Subcutaneous adipose tissue (tissue), 4 donors: ENCODE results near the gene AHDC1. TPM values are rescaled to one million over a fixed set of nuclear protein-coding genes. Genes with fewer than 3 reads are reported as not detected.

ENCODE experiments used
- total RNA-seq, 4 donors: library from RNA; depleted of rRNA; stranded (reverse); fragments of >200 nt; gene quantifications; one replicate each; pipeline ENCODE4 v1.1.0, GENCODE V29; 2016
- TF ChIP-seq, protein P1 (sequence below): fragments of 450-650 bp; IDR thresholded peaks from one replicate; pipeline ENCODE4 v1.5.1; 2016; ENCODE audit warnings: low read depth, mild to moderate bottlenecking, control low read depth, antibody characterized with exemption, moderate library complexity

AHDC1 gene
- total RNA-seq, 4 donors from 2014 or later = 2.9 to 13.6 (median 7.1) TPM

DNA sequence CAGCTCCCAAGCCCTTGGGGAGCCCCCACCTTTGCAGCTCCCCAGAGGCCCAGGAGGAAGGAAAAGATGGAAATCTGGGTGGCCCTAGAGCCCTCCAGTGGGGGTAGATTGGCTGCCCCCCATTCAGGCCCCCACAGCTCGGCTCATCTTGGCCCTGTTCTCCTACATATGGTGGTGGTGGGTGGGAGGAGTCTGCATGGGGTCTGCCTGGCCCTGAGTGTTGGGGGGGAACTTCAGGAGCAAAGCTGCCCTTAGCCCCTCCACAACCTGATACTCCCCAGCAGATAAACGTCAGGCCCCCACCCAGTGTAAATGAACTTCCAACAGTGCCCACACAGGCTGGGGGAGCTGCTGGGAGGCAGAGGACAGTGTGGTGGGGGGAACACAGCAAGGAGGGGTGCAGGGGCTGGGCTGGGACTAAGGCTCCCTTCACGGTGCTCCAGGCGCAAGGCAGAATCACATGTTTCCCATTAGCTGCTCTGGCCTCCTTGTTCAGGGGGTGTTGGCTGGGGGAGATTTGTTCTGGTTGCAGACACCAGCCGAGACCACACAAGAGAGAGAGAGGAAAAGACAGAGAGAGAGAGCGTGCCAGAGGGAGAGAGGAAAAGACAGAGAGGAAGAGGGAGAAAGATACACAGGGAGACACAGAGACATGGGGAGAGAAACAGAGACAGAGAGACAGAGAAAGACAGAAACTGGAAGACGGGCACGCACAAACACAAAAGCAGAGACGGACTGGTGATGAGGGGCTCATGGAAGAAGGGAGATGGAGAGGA is 42.6 kb downstream of the AHDC1 start:
- TF ChIP-seq, protein P1, sequence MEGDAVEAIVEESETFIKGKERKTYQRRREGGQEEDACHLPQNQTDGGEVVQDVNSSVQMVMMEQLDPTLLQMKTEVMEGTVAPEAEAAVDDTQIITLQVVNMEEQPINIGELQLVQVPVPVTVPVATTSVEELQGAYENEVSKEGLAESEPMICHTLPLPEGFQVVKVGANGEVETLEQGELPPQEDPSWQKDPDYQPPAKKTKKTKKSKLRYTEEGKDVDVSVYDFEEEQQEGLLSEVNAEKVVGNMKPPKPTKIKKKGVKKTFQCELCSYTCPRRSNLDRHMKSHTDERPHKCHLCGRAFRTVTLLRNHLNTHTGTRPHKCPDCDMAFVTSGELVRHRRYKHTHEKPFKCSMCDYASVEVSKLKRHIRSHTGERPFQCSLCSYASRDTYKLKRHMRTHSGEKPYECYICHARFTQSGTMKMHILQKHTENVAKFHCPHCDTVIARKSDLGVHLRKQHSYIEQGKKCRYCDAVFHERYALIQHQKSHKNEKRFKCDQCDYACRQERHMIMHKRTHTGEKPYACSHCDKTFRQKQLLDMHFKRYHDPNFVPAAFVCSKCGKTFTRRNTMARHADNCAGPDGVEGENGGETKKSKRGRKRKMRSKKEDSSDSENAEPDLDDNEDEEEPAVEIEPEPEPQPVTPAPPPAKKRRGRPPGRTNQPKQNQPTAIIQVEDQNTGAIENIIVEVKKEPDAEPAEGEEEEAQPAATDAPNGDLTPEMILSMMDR = no peak

DNA sequence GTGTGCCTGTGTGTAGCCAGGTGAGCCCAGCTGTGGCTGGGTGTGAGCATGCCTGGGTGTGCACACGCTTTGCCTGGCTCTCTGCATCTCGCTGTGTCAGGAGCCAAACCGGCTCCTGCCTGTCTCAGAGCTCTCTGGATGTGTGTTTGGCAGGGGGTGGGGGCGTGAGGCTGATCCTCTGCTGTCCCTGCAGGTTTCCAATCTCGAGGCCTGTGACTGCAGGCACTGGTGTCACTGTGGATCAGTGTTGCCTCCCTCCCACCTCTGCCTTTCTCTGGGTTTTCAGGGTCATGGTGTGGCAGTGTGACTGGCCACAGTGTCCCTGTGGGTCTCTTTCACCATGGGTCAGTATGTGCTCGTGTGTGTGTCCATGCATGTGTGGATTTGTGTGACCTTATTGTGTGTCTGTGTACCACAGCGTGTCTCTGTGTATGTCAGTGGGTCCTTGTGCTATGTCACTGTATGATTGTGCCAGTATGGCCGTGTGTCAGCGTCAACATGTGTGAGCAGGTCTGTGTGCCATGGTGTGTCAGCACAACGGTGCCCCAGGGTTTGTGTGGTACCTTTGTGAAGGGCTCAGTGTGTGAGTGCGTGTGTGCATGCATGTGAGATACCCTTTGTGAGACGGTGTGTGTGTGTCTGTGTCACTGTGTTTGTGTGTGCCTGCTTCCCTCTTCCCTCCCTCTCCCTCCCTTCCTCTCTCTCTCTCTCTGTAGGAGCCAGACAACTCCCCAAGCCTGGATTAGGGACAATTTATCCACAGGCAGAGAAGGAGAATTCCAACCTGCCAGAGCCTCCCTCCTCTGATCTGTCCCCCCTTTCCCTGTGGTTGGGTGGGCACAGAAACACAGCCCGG is 43.4 kb downstream of the AHDC1 start:
- TF ChIP-seq, protein P1 = no peak

DNA sequence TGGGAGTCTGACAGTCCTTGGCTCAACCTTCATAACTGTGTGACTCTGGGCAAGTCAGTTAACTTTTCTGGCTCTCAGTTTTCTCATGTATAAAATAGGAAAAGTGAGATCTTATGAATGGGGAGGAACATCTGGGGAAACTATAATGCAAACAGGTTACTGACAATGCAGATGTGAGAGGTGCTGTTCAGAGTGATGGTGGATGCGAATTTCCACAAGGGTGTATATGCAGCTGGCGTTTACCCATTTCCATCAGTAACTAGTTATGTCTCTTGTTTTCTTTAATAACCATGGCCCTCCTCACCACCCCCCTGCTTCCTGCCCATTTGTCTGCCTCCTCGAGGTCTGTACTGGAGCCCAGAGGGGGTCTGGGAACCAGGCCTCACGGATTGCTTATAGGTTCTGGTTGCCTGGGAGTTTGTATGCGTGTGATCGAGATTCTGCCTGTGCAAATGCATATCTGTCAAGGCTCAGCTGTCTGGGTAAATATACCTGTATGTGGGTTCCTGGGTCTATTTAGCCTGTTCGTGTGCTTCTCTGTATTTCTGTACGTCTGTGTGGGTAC is 44.4 kb downstream of the AHDC1 start:
- TF ChIP-seq, protein P1 = no peak

DNA sequence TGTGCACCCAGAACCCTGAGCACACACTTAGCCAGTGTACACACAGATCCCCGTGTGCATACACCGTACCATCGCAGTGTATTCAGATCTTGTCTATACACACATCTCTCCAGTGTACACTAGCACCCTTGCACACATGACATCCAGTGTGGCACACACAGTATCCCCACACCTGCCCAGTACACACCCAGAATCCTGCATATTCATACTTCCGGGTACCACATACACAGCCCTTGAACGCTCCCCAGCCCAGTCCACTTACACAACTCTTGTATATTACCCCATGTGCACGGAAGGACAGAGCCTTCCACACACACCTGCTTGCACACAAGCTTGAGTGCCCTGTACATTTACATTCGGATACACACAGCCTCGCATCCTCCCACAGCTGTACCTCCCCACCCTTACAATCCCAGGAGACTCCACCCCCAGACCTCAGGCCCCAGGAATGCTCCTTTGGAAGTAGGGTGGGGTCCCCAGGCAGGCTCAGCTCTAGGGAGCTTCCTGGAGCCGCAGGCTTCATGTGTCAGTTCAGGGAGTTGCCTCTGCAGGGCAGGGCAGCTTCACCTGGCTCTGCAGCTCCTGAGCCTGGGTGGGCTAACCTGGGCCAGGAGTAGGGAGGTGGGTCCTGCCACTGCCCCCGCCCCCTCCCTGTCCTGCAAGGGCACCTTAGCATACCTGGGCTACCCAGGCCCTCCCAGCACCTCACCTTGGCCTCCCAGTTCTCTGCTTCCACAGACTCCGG is 46.2 kb downstream of the AHDC1 start:
- TF ChIP-seq, protein P1 = no peak

DNA sequence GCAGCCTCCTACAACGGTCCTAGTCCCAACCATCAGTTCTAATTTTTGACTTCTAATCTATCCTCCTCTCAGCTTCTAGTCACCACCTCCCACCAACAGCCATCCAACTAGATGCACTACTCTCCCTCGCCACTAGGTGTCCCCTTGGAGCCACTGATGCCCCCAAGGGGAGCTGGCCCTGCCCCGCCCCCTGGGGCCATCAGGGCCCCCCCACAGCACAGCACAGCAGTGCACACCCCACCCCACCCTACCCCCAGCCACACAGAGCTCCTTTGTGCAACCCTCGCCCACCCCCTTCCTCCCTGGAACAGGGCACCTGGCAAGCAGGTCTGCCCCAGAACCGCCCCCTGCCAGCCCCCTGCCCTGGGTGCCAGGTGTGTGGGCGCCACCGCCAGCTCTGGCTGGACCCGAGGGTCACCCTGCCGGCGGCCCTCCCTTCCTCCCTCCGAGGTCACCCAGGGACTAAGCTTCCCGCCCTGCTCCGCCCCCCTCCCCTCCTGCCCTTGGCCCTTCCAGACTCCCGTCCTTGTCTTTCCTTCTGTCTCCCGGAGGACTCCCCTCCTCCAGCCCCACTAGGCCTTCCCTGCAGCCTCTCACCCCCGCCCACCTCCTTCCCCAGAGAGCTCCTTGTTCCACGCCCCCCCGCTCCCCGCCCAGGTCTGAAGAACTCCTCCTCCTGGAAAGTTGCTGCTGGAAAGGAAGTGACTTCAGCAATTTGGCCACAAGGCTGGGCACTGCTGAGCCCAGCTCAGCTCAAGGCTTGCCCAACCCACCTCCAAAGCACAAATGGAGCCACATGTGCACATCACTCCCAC is 47.0 kb downstream of the AHDC1 start:
- TF ChIP-seq, protein P1 = no peak

DNA sequence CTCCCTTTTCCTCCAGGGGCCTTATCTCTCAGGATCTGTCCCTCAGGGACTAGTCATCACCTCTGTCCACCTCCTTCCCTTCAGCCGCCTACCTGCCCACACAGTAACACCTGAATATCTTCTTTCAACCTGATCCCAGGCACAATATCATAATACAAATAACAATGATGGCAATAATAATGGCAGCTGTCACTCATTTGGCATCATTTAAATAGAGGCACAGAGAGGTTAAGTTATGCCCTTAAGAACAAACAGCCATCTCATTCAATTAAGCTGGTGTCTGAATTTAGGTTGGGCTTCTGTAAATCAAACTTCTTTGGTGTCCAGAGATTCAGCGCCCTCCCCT is 47.5 kb downstream of the AHDC1 start:
- TF ChIP-seq, protein P1 = no peak
